HepG2 (cell line): Measurements from ENCODE around the gene ABHD13. TPM values are rescaled to one million over a fixed set of nuclear protein-coding genes. Genes with fewer than 3 reads are reported as not detected.

Source experiments
- ADNP ChIP-seq: sonication (generic); formaldehyde crosslinking; IDR thresholded peaks from 2 replicates; pipeline ENCODE4 v1.4.0; 2020; ENCODE audit warnings: missing genetic modification reagents
- HES4 ChIP-seq: sonication (generic); formaldehyde crosslinking; IDR thresholded peaks from 2 replicates; pipeline ENCODE4 v1.9.0; 2021; ENCODE audit warnings: mild to moderate bottlenecking, missing genetic modification reagents, borderline replicate concordance
- HIC2 ChIP-seq: sonication (generic); formaldehyde crosslinking; IDR thresholded peaks from 2 replicates; pipeline ENCODE4 v1.9.0; 2022; ENCODE audit warnings: low read depth, missing genetic modification reagents
- HMGXB4 ChIP-seq, 2 experiments: sonication (generic) in 1 of 2; formaldehyde crosslinking in 1 of 2; IDR thresholded peaks; 2 replicates each; pipeline versions ENCODE4 v1.4.0 to v1.6.1; 2018 to 2020; ENCODE audit warnings: missing genetic modification reagents in 2 of 2, borderline replicate concordance in 1 of 2, low read depth in 1 of 2, mild to moderate bottlenecking in 1 of 2, missing biosample characterization in 1 of 2
- MYNN ChIP-seq: sonication (generic); formaldehyde crosslinking; IDR thresholded peaks from 2 replicates; pipeline ENCODE4 v1.4.0; 2020; ENCODE audit warnings: mild to moderate bottlenecking, low read depth, missing genetic modification reagents
- PRDM4 ChIP-seq: sonication (generic); formaldehyde crosslinking; IDR thresholded peaks from 2 replicates; pipeline ENCODE4 v1.9.0; 2021; ENCODE audit warnings: missing genetic modification reagents, borderline replicate concordance
- SALL1 ChIP-seq: sonication (generic); formaldehyde crosslinking; IDR thresholded peaks from 2 replicates; pipeline ENCODE4 v1.8.0; 2022; ENCODE audit warnings: mild to moderate bottlenecking, missing genetic modification reagents
- SNAPC5 ChIP-seq: sonication (generic); formaldehyde crosslinking; IDR thresholded peaks from 2 replicates; pipeline ENCODE4 v1.8.1; 2023; ENCODE audit warnings: mild to moderate bottlenecking, missing genetic modification reagents, borderline replicate concordance
- SYNCRIP ChIP-seq: fragments of 200-400 bp; formaldehyde crosslinking; IDR thresholded peaks from 2 replicates; pipeline ENCODE4 v1.6.1; 2018; ENCODE audit warnings: mild to moderate bottlenecking, low read depth, low read length; ENCODE audit not compliant: insufficient read depth
- THYN1 ChIP-seq: sonication (generic); formaldehyde crosslinking; IDR thresholded peaks from 2 replicates; pipeline ENCODE4 v1.8.1; 2023; ENCODE audit warnings: low read depth, mild to moderate bottlenecking, moderate library complexity, missing genetic modification reagents, borderline replicate concordance
- TOE1 ChIP-seq: sonication (generic); formaldehyde crosslinking; IDR thresholded peaks from 2 replicates; pipeline ENCODE4 v1.4.0; 2020; ENCODE audit warnings: mild to moderate bottlenecking, missing genetic modification reagents
- ZNF333 ChIP-seq: sonication (generic); formaldehyde crosslinking; IDR thresholded peaks from 2 replicates; pipeline ENCODE4 v1.4.0; 2020; ENCODE audit warnings: mild to moderate bottlenecking, missing genetic modification reagents, borderline replicate concordance
- ZNF407 ChIP-seq: sonication (generic); formaldehyde crosslinking; IDR thresholded peaks from one replicate; pipeline ENCODE4 v1.5.1; 2020; ENCODE audit warnings: mild to moderate bottlenecking, missing genetic modification reagents; ENCODE audit errors: not compliant biosample characterization
- ZNF781 ChIP-seq: sonication (generic); formaldehyde crosslinking; IDR thresholded peaks from 2 replicates; pipeline ENCODE4 v1.5.1; 2020; ENCODE audit warnings: borderline replicate concordance, mild to moderate bottlenecking, missing genetic modification reagents; ENCODE audit errors: not compliant biosample characterization
- polyA plus RNA-seq, 8 experiments: library from polyadenylated mRNA; depleted of rRNA in 3 of 8; stranded (reverse) in 7 of 8; unstranded in 1 of 8; fragments of >200 nt; fragmentation: Illumina TruSeq in 4 of 8; extraction: Trizol in 4 of 8; gene quantifications; 2 replicates each; pipeline versions ENCODE4 v1.2.1 to v1.2.3, GENCODE V29; 2011 to 2016; ENCODE audit warnings: low read depth in 4 of 8, missing spikeins in 1 of 8, mixed read lengths in 1 of 8; ENCODE audit not compliant: insufficient read depth in 1 of 8
- total RNA-seq, 5 experiments: library from RNA; depleted of rRNA; stranded (reverse); fragments of >200 nt; fragmentation: Illumina TruSeq; extraction: Trizol; gene quantifications; 2 replicates each; pipeline ENCODE4 v1.2.3, GENCODE V29; 2016; ENCODE audit warnings: low read depth in 1 of 5

Gene ABHD13
- total and polyA plus RNA-seq, 2 of the 13 experiments (the other 11 are each of a cell fraction or from before 2014, with no cell fraction given), result 4.3 to 6.2 TPM

GRCh38 chr13:108185223-108185622 is 33.0 kb upstream of the ABHD13 start (continued):
- TF ChIP-seq ZNF407 (CRISPR knock-in tag) (no peak), PRDM4 (CRISPR knock-in tag) (no peak), SALL1 (no peak), THYN1 (no peak), ZNF781 (CRISPR knock-in tag) (no peak), ZNF333 (no peak), HIC2 (CRISPR knock-in tag) (no peak), ADNP (CRISPR knock-in tag) (no peak), MYNN (CRISPR knock-in tag) (no peak), HES4 (CRISPR knock-in tag) (no peak), SYNCRIP (no peak), TOE1 (no peak), HMGXB4 (CRISPR knock-in tag; IDR thresholded peaks at IDR 0.05; ENCODE audit: borderline replicate concordance in 1 of 2, low read depth in 1 of 2) (no peak), SNAPC5 (CRISPR knock-in tag) (no peak)
